ENCODE measurements around the gene NACC2.

GRCh38 chr9:136025481-136025880 is 69.6 kb downstream of the NACC2 start:
- TF ChIP-seq CTCF (IDR thresholded peaks at IDR 0.05; ENCODE audit: low read depth, low read length, poor library complexity, severe bottlenecking) (no peak), EZH2phosphoT487 (IDR thresholded peaks at IDR 0.05; ENCODE audit: borderline replicate concordance, low read length) (no peak)

All from DOHH2 (cell line).